ENCODE data around the gene BLM. TPM values are rescaled to one million over a fixed set of nuclear protein-coding genes. Genes with fewer than 3 reads are reported as not detected.

BLM gene
- total and polyA plus RNA-seq, 2 of the 8 experiments (the other 6 are each of a cell fraction or from before 2014, with no cell fraction given) = 15.2 to 46.7 TPM

- POLR2A ChIA-PET (ENCODE audit: partially characterized antibody) = no interaction called here
- H3K27ac ChIP-seq (ENCODE audit: low read depth, low read length) = no peak overlapping the region
- no peak overlapping the region for H2BK5ac ChIP-seq (ENCODE audit: low read depth, low read length)
- no peak for TF ChIP-seq SP4 (IDR thresholded peaks at IDR 0.05; ENCODE audit: low read length)
- no peak for TF ChIP-seq SP2 (IDR thresholded peaks at IDR 0.05; ENCODE audit: low read length)
- no peak for TF ChIP-seq EP300 (IDR thresholded peaks at IDR 0.05; ENCODE audit: borderline replicate concordance in 1 of 2, low read depth in 2 of 2, low read length in 2 of 2)
- TF ChIP-seq TAF7 (optimal IDR thresholded peaks at IDR 0.05; ENCODE audit: borderline replicate concordance, low read depth, low read length) = no peak
- no peak for TF ChIP-seq PHF8 (conservative IDR thresholded peaks at IDR 0.05; ENCODE audit: low read depth, low read length)
- TF ChIP-seq NRF1 (IDR thresholded peaks at IDR 0.05; ENCODE audit: low read depth, low read length) = no peak
- no peak overlapping the region for H3K18ac ChIP-seq (ENCODE audit: extremely low read depth, low read length)
- H3K79me2 ChIP-seq (ENCODE audit: control insufficient read depth in 1 of 2, insufficient read depth in 2 of 2, low read length in 2 of 2) = peaks cover 0 to 53% of the 10 kb centered on the region in 2 experiments; a peak in 2 of 4 replicates
- H2AK5ac ChIP-seq (ENCODE audit: low read depth, low read length) = no peak overlapping the region
- no peak overlapping the region for H2BK15ac ChIP-seq (ENCODE audit: low read length)
- H3K14ac ChIP-seq (ENCODE audit: insufficient read length) = no peak overlapping the region
- H3K56ac ChIP-seq (replicated peaks; ENCODE audit: insufficient read length, low read depth, low read length) = no peak overlapping the region
- CTCF ChIA-PET (ENCODE audit: partially characterized antibody) = interaction anchor here (0.6 kb wide), 1 partner anchor 192 kb away, joined by 3 read pairs; no protein-coding TSS in a partner anchor
- no peak overlapping the region for H4K91ac ChIP-seq (replicated peaks; ENCODE audit: insufficient read length, low read length)
- no peaks in the 10 kb centered on the region for H3K23me2 ChIP-seq (ENCODE audit: low read depth, low read length)
- no peak overlapping the region for H3K4me2 ChIP-seq (ENCODE audit: insufficient read depth in 1 of 2, low read depth in 2 of 2, low read length in 2 of 2)
- 100% methylated on average over 1 of the region's 1 CpG; no CpG with 5 or more reads in 1 of the 2 experiments for WGBS, 2 experiments (ENCODE audit: extremely low coverage in 1 of 2, insufficient coverage in 1 of 2, insufficient read length in 1 of 2, insufficient replicate concordance in 2 of 2, low coverage in 1 of 2, low lambda C conversion rate in 2 of 2, missing lambda C conversion rate in 1 of 2)
- H3K4me3 ChIP-seq (ENCODE audit: extremely low read depth in 1 of 4, insufficient read depth in 2 of 4, low read depth in 3 of 4, low read length in 4 of 4) = no peak overlapping the region
- DNase-seq (ENCODE audit: low read depth in 1 of 2, low spot score in 2 of 2) (no peak), FAIRE-seq (no peak)
- H3K9me3 ChIP-seq (ENCODE audit: insufficient read depth in 2 of 2, low read depth in 1 of 2, low read length in 1 of 2) = no peaks in the 10 kb centered on the region
- no peaks in the 10 kb centered on the region; the same call in 1 of the 2 replicates for H3K79me1 ChIP-seq (ENCODE audit: low read depth, low read length)
- H3K4me1 ChIP-seq (replicated peaks in 1 of 4; ENCODE audit: control insufficient read depth in 3 of 4, insufficient read depth in 4 of 4, low read length in 3 of 4) = no peaks in the 10 kb centered on the region
- no peak overlapping the region for H3K23ac ChIP-seq (ENCODE audit: insufficient read length)
- no peak overlapping the region for H2BK12ac ChIP-seq (ENCODE audit: low read depth, low read length)
- no peak overlapping the region for H3K4ac ChIP-seq (replicated peaks; ENCODE audit: insufficient read length, low read depth, low read length)
- H2BK20ac ChIP-seq (ENCODE audit: low read length) = no peak overlapping the region
- H3K9ac ChIP-seq (replicated peaks in 1 of 4; ENCODE audit: extremely low read depth in 1 of 4, low read depth in 3 of 4, low read length in 3 of 4) = no peak overlapping the region
- H2BK120ac ChIP-seq (replicated peaks; ENCODE audit: low read depth, low read length) = no peak overlapping the region
- H2AFZ ChIP-seq (ENCODE audit: low read length) = no peak overlapping the region
- no peak overlapping the region for H4K8ac ChIP-seq (ENCODE audit: extremely low read depth, insufficient read depth, low read length)
- H3K36me3 ChIP-seq (ENCODE audit: control insufficient read depth in 2 of 4, insufficient read depth in 4 of 4, low read length in 3 of 4) = peaks cover 0 to 4% (median 2%) of the 10 kb centered on the region in 4 experiments; a peak in 3 of 8 replicates
- H4K5ac ChIP-seq (ENCODE audit: insufficient read length, low read depth, low read length) = no peak overlapping the region
- peaks cover 1 to 2% of the 10 kb centered on the region in 2 experiments for H4K20me1 ChIP-seq (replicated peaks in 1 of 2; ENCODE audit: control insufficient read depth in 1 of 2, insufficient read depth in 2 of 2, low read length in 2 of 2)
- no peaks in the 10 kb centered on the region for H3K27me3 ChIP-seq (replicated peaks in 1 of 4; ENCODE audit: control insufficient read depth in 3 of 4, extremely low read depth in 1 of 4, insufficient read depth in 3 of 4, low read length in 3 of 4)
Measured at GRCh38 chr15:90735923-90736322, 18.8 kb downstream of the BLM start.

Measured in H1 (cell line).